ENCODE measurements around the gene CRYL1.

The CRYL1 gene

DNA sequence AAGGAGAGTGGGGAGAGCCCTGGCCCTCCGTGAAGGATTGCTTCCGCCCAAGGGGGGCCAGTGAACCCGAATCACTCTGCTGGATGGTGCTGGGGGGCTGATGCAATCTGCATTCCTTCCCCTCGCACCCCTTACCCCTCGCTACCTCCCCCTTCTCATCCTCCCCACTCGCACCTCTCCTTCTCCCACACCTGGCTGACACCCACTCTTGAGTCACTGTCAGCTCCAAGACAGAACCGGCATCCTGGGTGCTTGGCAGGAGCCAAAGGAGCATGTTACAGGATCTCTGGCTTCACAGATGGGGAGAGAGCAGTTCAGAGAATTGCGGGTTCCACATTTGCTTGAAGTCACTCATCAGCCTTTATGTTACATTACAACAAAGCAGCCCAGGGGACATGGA lies 167.6 kb downstream of the CRYL1 start:
- Histone ChIP-seq H2AFZ (ENCODE audit: low read depth, low read length, severe bottlenecking) (no peak overlapping the region), H3K4me3 (ENCODE audit: insufficient read depth, low read length, poor library complexity, severe bottlenecking) (no peak overlapping the region), H3F3A (ENCODE audit: insufficient read depth) (no peaks in the 10 kb centered on the region), H3K27ac (ENCODE audit: low read depth, low read length) (no peak overlapping the region), H3K36me3 (ENCODE audit: low read length) (no peaks in the 10 kb centered on the region), H3K9ac (ENCODE audit: low read length) (no peak overlapping the region), H3K79me2 (ENCODE audit: insufficient read depth, low read length) (no peaks in the 10 kb centered on the region), H3K4me2 (ENCODE audit: low read depth, low read length, poor library complexity, severe bottlenecking) (no peak overlapping the region), H4K20me1 (ENCODE audit: low read depth, low read length) (no peaks in the 10 kb centered on the region), H3K9me3 (ENCODE audit: insufficient read depth, low read length) (no peaks in the 10 kb centered on the region), H3K27me3 (ENCODE audit: low read length) (no peaks in the 10 kb centered on the region), H3K9me2 (replicated peaks; ENCODE audit: insufficient read depth, low read length) (no peaks in the 10 kb centered on the region)
- TF ChIP-seq EZH2phosphoT487 (conservative IDR thresholded peaks at IDR 0.05; ENCODE audit: low read length), result no peak
- TF ChIP-seq, protein P1, sequence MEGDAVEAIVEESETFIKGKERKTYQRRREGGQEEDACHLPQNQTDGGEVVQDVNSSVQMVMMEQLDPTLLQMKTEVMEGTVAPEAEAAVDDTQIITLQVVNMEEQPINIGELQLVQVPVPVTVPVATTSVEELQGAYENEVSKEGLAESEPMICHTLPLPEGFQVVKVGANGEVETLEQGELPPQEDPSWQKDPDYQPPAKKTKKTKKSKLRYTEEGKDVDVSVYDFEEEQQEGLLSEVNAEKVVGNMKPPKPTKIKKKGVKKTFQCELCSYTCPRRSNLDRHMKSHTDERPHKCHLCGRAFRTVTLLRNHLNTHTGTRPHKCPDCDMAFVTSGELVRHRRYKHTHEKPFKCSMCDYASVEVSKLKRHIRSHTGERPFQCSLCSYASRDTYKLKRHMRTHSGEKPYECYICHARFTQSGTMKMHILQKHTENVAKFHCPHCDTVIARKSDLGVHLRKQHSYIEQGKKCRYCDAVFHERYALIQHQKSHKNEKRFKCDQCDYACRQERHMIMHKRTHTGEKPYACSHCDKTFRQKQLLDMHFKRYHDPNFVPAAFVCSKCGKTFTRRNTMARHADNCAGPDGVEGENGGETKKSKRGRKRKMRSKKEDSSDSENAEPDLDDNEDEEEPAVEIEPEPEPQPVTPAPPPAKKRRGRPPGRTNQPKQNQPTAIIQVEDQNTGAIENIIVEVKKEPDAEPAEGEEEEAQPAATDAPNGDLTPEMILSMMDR (IDR thresholded peaks at IDR 0.05; ENCODE audit: insufficient read depth, low read length, poor library complexity, severe bottlenecking), result no peak

DNA sequence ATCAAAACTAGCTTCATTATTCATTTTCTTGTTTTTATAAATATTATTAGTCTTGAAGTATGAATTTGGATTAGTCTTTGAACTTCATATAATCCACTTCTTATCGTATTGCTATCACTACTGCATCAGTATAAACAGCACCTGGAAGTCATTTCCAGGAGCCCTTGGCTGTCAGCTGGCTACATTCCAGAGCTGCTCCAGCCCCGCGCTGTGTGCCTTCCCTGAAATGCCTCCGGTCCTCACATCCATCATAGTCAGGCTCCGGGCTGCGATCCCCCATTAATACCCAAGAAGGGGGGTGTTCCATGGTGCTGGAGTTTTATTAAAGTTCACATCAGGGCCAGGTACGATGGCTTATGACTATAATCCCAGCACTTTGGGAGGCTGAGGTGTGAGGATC lies 169.2 kb downstream of the CRYL1 start:
- Histone ChIP-seq H4K20me1 (ENCODE audit: low read depth, low read length) (no peaks in the 10 kb centered on the region), H2AFZ (ENCODE audit: low read depth, low read length, severe bottlenecking) (no peak overlapping the region), H3K9me2 (replicated peaks; ENCODE audit: insufficient read depth, low read length) (no peaks in the 10 kb centered on the region), H3K79me2 (ENCODE audit: insufficient read depth, low read length) (no peaks in the 10 kb centered on the region), H3K36me3 (ENCODE audit: low read length) (no peaks in the 10 kb centered on the region), H3K9ac (ENCODE audit: low read length) (no peak overlapping the region), H3K27me3 (ENCODE audit: low read length) (no peaks in the 10 kb centered on the region), H3K27ac (ENCODE audit: low read depth, low read length) (no peak overlapping the region), H3K4me3 (ENCODE audit: insufficient read depth, low read length, poor library complexity, severe bottlenecking) (no peak overlapping the region), H3K9me3 (ENCODE audit: insufficient read depth, low read length) (no peaks in the 10 kb centered on the region), H3K4me2 (ENCODE audit: low read depth, low read length, poor library complexity, severe bottlenecking) (no peak overlapping the region), H3F3A (ENCODE audit: insufficient read depth) (no peaks in the 10 kb centered on the region)
- no peak for TF ChIP-seq EZH2phosphoT487 (conservative IDR thresholded peaks at IDR 0.05; ENCODE audit: low read length)
- TF ChIP-seq, protein P1 (IDR thresholded peaks at IDR 0.05; ENCODE audit: insufficient read depth, low read length, poor library complexity, severe bottlenecking), result no peak

DNA sequence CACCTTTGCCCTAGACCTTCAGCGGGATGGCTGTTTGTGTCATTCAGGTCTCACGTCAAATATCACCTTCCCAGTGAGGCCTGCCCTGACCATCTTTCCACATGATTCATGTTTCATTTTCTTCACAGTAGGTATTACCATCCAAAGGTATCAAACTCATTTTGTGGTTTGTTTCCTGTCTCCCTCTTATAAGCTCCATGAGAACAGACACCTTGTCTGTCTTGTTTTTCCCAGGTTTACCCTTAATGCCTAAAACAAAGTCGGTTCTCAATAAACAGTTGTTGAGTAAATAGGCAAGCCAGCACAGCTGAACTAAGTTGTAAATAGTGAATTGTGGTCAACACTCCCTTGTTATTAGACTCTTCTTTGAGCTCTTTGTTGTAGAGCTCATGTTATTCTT lies 170.9 kb downstream of the CRYL1 start:
- Histone ChIP-seq H3K4me3 (ENCODE audit: insufficient read depth, low read length, poor library complexity, severe bottlenecking) (no peak overlapping the region), H3K79me2 (ENCODE audit: insufficient read depth, low read length) (no peaks in the 10 kb centered on the region), H3K27ac (ENCODE audit: low read depth, low read length) (no peak overlapping the region), H2AFZ (ENCODE audit: low read depth, low read length, severe bottlenecking) (no peak overlapping the region), H4K20me1 (ENCODE audit: low read depth, low read length) (no peaks in the 10 kb centered on the region), H3K9me3 (ENCODE audit: insufficient read depth, low read length) (no peaks in the 10 kb centered on the region), H3K27me3 (ENCODE audit: low read length) (no peaks in the 10 kb centered on the region), H3K36me3 (ENCODE audit: low read length) (no peaks in the 10 kb centered on the region), H3K4me2 (ENCODE audit: low read depth, low read length, poor library complexity, severe bottlenecking) (no peak overlapping the region), H3K9me2 (replicated peaks; ENCODE audit: insufficient read depth, low read length) (no peaks in the 10 kb centered on the region), H3F3A (ENCODE audit: insufficient read depth) (no peaks in the 10 kb centered on the region), H3K9ac (ENCODE audit: low read length) (no peak overlapping the region)
- TF ChIP-seq EZH2phosphoT487 (conservative IDR thresholded peaks at IDR 0.05; ENCODE audit: low read length), result no peak
- TF ChIP-seq, protein P1 (IDR thresholded peaks at IDR 0.05; ENCODE audit: insufficient read depth, low read length, poor library complexity, severe bottlenecking), result no peak

Measured in SU-DHL-6 (cell line).